ENCODE data around the gene INPP5E. TPM values are rescaled to one million over a fixed set of nuclear protein-coding genes. Genes with fewer than 3 reads are reported as not detected.
A peak's percentile ranks its signal among the peaks of the same experiment; 100 is the strongest.

INPP5E gene
- total RNA-seq, 4 donors from 2014 or later: 6.7 to 19.8 (median 19.2) TPM

DNA sequence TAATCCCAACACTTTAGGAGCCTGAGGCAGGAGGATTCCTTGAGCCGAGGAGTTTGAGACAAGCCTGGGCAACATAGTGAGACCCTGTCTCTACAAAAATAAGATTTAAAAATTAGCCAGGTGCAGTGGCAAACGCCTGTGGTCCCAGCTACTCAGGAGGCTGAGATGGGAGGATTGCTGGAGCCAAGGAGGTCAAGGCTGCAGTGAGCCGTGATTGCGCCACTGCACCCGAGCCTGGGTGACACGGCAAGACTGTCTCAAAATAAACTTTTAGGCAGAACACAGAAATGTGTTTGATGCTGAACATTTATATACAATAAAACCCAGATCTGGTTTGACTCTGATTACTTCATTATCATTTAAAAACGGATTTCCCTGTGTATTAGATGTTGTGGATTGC lies 34.2 kb downstream of the INPP5E start:
- DNase-seq: no peak
- Histone ChIP-seq H3K27me3 (no peaks in the 10 kb centered on the region), H3K27ac (peak overlapping the region in 1 of 4 donors; percentile 79), H3K9me3 (no peaks in the 10 kb centered on the region), H3K4me1 (peaks cover 0 to 32% (median 22%) of the 10 kb centered on the region in 4 donors), H3K4me3 (no peak overlapping the region), H3K36me3 (peaks cover 0 to 47% (median 0%) of the 10 kb centered on the region in 3 donors)
- TF ChIP-seq, protein P1, sequence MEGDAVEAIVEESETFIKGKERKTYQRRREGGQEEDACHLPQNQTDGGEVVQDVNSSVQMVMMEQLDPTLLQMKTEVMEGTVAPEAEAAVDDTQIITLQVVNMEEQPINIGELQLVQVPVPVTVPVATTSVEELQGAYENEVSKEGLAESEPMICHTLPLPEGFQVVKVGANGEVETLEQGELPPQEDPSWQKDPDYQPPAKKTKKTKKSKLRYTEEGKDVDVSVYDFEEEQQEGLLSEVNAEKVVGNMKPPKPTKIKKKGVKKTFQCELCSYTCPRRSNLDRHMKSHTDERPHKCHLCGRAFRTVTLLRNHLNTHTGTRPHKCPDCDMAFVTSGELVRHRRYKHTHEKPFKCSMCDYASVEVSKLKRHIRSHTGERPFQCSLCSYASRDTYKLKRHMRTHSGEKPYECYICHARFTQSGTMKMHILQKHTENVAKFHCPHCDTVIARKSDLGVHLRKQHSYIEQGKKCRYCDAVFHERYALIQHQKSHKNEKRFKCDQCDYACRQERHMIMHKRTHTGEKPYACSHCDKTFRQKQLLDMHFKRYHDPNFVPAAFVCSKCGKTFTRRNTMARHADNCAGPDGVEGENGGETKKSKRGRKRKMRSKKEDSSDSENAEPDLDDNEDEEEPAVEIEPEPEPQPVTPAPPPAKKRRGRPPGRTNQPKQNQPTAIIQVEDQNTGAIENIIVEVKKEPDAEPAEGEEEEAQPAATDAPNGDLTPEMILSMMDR (IDR thresholded peaks at IDR 0.05): no peak
- TF ChIP-seq POLR2A (IDR thresholded peaks at IDR 0.05): no peak

DNA sequence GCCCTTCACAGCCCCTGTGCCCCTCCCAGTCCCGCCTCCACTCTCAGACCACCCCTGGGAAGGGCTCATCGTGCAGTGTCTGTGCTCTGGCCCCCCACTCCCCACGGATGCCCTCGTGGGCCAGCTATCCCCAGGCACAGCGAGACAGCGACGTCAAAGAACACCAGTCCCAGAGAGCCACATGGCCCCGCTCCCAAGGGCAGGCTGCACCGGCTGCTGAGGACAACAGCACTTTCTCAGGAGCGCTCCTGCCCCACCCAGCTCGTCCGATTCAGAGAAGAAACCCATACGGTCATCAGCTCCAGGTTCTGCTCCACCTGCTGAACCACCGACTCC lies 34.9 kb downstream of the INPP5E start:
- Histone ChIP-seq H3K27me3 (no peaks in the 10 kb centered on the region), H3K4me3 (no peak overlapping the region), H3K27ac (peak overlapping the region in 2 of 4 donors; percentile 55 to 79), H3K36me3 (peaks cover 0 to 47% (median 0%) of the 10 kb centered on the region in 3 donors), H3K4me1 (peaks cover 0 to 36% (median 24%) of the 10 kb centered on the region in 4 donors), H3K9me3 (no peaks in the 10 kb centered on the region)
- DNase-seq: no peak
- TF ChIP-seq, protein P1 (IDR thresholded peaks at IDR 0.05): no peak
- TF ChIP-seq POLR2A (IDR thresholded peaks at IDR 0.05): no peak

DNA sequence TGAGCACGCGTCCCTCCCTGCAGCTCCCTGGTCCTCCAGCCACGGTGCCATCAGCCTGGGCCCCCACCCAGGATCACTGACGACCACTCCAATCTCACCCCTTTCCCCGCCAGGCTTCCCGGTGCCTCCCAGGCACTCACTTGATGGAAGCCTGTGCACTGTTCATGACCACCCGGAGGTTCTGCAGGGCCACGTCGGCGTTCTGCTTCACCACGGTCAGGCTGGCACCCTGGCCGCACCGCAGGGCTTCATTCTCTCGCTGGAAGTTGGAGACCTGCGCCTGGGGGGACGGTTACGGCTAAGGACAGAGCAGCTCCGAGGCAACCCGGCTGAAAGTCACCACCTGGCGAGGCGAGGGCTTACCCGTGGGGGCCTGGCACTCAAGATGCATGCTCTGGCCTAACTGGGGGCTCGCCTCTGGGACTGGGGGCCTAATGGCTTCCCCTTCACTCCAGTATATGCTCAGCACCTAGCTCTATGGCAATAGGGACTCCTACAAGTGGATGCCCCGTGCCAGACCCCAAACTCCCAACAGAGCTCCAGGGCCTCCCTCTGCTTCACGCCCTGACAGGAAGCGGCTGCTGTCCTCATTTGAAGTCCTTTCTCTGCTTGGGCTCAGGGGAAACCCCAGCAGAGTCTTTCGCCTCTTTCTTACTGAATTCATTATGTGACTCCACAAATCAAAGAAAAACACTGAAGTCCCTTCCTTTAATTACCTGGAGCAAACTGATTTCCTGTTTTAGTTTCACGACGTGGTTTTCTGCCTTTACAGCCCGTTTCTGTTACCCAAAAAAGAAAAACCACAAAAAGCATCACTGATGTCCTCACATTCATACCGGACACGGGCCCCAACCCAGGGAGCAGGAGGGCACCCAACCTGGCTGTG lies 35.5 kb downstream of the INPP5E start:
- H3K9me3 ChIP-seq: no peaks in the 10 kb centered on the region
- H3K4me1 ChIP-seq: peaks cover 0 to 34% (median 20%) of the 10 kb centered on the region in 4 donors
- no peaks in the 10 kb centered on the region for H3K27me3 ChIP-seq
- peak in 2 of 3 donors; percentile 56 to 60 for DNase-seq
- TF ChIP-seq POLR2A (IDR thresholded peaks at IDR 0.05): no peak
- TF ChIP-seq, protein P1 (IDR thresholded peaks at IDR 0.05): no peak
- H3K36me3 ChIP-seq: peaks cover 0 to 47% (median 0%) of the 10 kb centered on the region in 3 donors
- H3K27ac ChIP-seq: peak overlapping the region in 2 of 4 donors; percentile 55 to 79
- no peak overlapping the region for H3K4me3 ChIP-seq

DNA sequence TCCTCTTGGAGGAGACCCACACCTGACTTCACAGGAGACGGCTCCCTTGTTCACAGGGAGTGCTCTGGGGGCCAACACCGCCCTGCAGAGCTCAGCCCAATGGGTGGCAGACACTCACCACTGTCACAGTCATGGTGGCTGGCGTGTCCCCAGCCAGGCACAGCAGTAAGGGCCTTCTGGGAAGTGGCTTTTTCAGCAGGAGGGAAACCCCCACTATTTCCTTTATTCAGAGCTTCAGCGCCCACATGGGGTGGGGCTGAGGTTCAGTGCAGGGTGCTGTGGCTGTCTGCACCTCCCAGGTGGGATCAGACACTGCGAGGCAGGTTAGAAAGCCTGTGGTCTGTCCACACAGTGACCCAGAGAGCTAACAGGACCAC lies 36.1 kb downstream of the INPP5E start:
- DNase-seq: peak in 2 of 3 donors; percentile 75 to 85
- H3K36me3 ChIP-seq: peaks cover 0 to 47% (median 0%) of the 10 kb centered on the region in 3 donors
- TF ChIP-seq, protein P1 (IDR thresholded peaks at IDR 0.05): no peak
- no peak for TF ChIP-seq POLR2A (IDR thresholded peaks at IDR 0.05)
- H3K27me3 ChIP-seq: no peaks in the 10 kb centered on the region
- H3K27ac ChIP-seq: peak overlapping the region in 2 of 4 donors; percentile 55 to 79
- H3K4me1 ChIP-seq: peaks cover 0 to 35% (median 20%) of the 10 kb centered on the region in 4 donors
- H3K9me3 ChIP-seq: no peaks in the 10 kb centered on the region
- no peak overlapping the region for H3K4me3 ChIP-seq

DNA sequence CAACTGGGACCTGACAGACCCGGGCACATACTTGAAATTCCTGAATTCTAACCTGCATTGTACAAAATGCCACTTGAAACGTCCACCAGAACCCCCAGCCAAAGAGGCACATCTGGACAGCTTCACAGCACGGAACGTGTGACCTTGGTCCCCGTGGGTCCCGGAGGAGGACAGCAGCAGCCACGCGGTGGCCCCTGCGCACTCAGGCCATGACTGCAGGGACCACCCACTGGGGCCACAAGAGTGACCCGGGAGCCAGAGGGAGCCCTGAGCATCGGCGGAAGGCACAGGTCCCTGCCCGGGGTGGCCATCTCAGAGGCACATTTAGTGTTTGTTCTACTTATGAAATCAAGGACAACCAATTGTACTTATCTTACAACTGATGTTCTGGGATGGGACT lies 37.6 kb downstream of the INPP5E start:
- peaks cover 0 to 38% (median 20%) of the 10 kb centered on the region in 4 donors for H3K4me1 ChIP-seq
- no peak for TF ChIP-seq POLR2A (IDR thresholded peaks at IDR 0.05)
- TF ChIP-seq, protein P1 (IDR thresholded peaks at IDR 0.05): no peak
- DNase-seq: no peak
- H3K9me3 ChIP-seq: no peaks in the 10 kb centered on the region
- H3K36me3 ChIP-seq: peaks cover 0 to 45% (median 0%) of the 10 kb centered on the region in 3 donors
- H3K27me3 ChIP-seq: no peaks in the 10 kb centered on the region
- H3K4me3 ChIP-seq: no peak overlapping the region
- H3K27ac ChIP-seq: no peak overlapping the region
